H9 (cell line): ENCODE data around the gene ARHGAP29. TPM values are rescaled to one million over a fixed set of nuclear protein-coding genes. Genes with fewer than 3 reads are reported as not detected.

Source experiments
- DNase-seq: peaks from one replicate; pipeline ENCODE4 v3.0.0-alpha.2; 2017
- H2AFZ ChIP-seq: one replicate; pipeline ENCODE4 v1.6.1; 2013; ENCODE audit warnings: mild to moderate bottlenecking, low read length, control low read depth, moderate library complexity
- H2AK5ac ChIP-seq: 2 replicates; pipeline ENCODE4 v1.6.1; 2013; ENCODE audit warnings: low read length, control low read depth, mixed read lengths; ENCODE audit not compliant: insufficient read length
- H2BK120ac ChIP-seq: one replicate; pipeline ENCODE4 v1.6.1; 2013; ENCODE audit warnings: low read depth, mild to moderate bottlenecking, low read length, control low read depth, inconsistent platforms; ENCODE audit not compliant: poor library complexity, severe bottlenecking
- H2BK12ac ChIP-seq: 2 replicates; pipeline ENCODE4 v1.6.1; 2013; ENCODE audit warnings: low read length, control low read depth, mixed read lengths, low read depth; ENCODE audit not compliant: insufficient read length
- H2BK15ac ChIP-seq: 2 replicates; pipeline ENCODE4 v1.6.1; 2013; ENCODE audit warnings: low read depth, low read length, control low read depth
- H2BK20ac ChIP-seq: one replicate; pipeline ENCODE4 v1.6.1; 2013; ENCODE audit warnings: low read depth, mild to moderate bottlenecking, low read length, control low read depth, inconsistent platforms; ENCODE audit not compliant: poor library complexity, severe bottlenecking
- H2BK5ac ChIP-seq: 2 replicates; pipeline ENCODE4 v1.6.1; 2013; ENCODE audit warnings: low read length, control low read depth, mixed read lengths; ENCODE audit not compliant: insufficient read length
- H3K14ac ChIP-seq: 2 replicates; pipeline ENCODE4 v1.6.1; 2013; ENCODE audit warnings: low read length, control low read depth; ENCODE audit not compliant: insufficient read depth
- H3K18ac ChIP-seq: 2 replicates; pipeline ENCODE4 v1.6.1; 2013; ENCODE audit warnings: low read depth, mild to moderate bottlenecking, mixed read lengths, low read length, control low read depth; ENCODE audit not compliant: insufficient read length
- H3K23ac ChIP-seq: 2 replicates; pipeline ENCODE4 v1.6.1; 2013; ENCODE audit warnings: low read length, control low read depth, mixed read lengths, low read depth; ENCODE audit not compliant: insufficient read length
- H3K23me2 ChIP-seq: 2 replicates; pipeline ENCODE4 v1.6.1; 2013; ENCODE audit warnings: low read depth, mild to moderate bottlenecking, mixed read lengths, low read length, control low read depth; ENCODE audit not compliant: insufficient read length, poor library complexity, severe bottlenecking
- H3K27ac ChIP-seq: 2 replicates; pipeline ENCODE4 v1.5.1; 2013; ENCODE audit warnings: low read length, control low read depth, mixed read lengths, low read depth; ENCODE audit not compliant: insufficient read length
- H3K27me3 ChIP-seq: 2 replicates; pipeline ENCODE4 v1.6.1; 2013; ENCODE audit warnings: low read length, control low read depth, inconsistent platforms; ENCODE audit not compliant: insufficient read depth
- H3K4ac ChIP-seq: 2 replicates; pipeline ENCODE4 v1.6.1; 2013; ENCODE audit warnings: low read depth, mild to moderate bottlenecking, control low read depth, inconsistent platforms, low read length, moderate library complexity
- H3K4me1 ChIP-seq: 2 replicates; pipeline ENCODE4 v1.6.1; 2013; ENCODE audit warnings: low read length, control low read depth, inconsistent platforms; ENCODE audit not compliant: insufficient read depth
- H3K4me2 ChIP-seq: 2 replicates; pipeline ENCODE4 v1.6.1; 2013; ENCODE audit warnings: low read length, control low read depth, mixed read lengths; ENCODE audit not compliant: insufficient read length, insufficient read depth
- H3K56ac ChIP-seq: 2 replicates; pipeline ENCODE4 v1.6.1; 2013; ENCODE audit warnings: low read depth, mild to moderate bottlenecking, mixed read lengths, low read length, control low read depth; ENCODE audit not compliant: insufficient read length
- H3K79me1 ChIP-seq: 2 replicates; pipeline ENCODE4 v1.6.1; 2013; ENCODE audit warnings: low read depth, mild to moderate bottlenecking, moderate library complexity, low read length, control low read depth, inconsistent platforms; ENCODE audit not compliant: insufficient read depth, poor library complexity, severe bottlenecking
- H3K79me2 ChIP-seq: 2 replicates; pipeline ENCODE4 v1.6.1; 2013; ENCODE audit warnings: low read length, control low read depth, inconsistent platforms; ENCODE audit not compliant: insufficient read depth
- H3K9ac ChIP-seq: 2 replicates; pipeline ENCODE4 v1.6.1; 2013; ENCODE audit warnings: low read length, control low read depth, mixed read lengths; ENCODE audit not compliant: insufficient read length; ENCODE audit errors: extremely low read depth
- H3K9me3 ChIP-seq: one replicate; pipeline ENCODE4 v1.6.1; 2013; ENCODE audit warnings: low read depth, low read length, inconsistent platforms; ENCODE audit not compliant: control insufficient read depth
- H3T11ph ChIP-seq: one replicate; pipeline ENCODE4 v1.6.1; 2013; ENCODE audit warnings: mild to moderate bottlenecking, low read length, control low read depth, inconsistent platforms
- H4K20me1 ChIP-seq: one replicate; pipeline ENCODE4 v1.6.1; 2013; ENCODE audit not compliant: control insufficient read depth, insufficient read length, insufficient read depth
- H4K5ac ChIP-seq: 2 replicates; pipeline ENCODE4 v1.6.1; 2013; ENCODE audit warnings: low read depth, mild to moderate bottlenecking, mixed read lengths, low read length, control low read depth; ENCODE audit not compliant: insufficient read length
- H4K8ac ChIP-seq: replicated peaks from 2 replicates; pipeline ENCODE4 v1.6.1; 2013; ENCODE audit warnings: low read length, control low read depth, mixed read lengths, low read depth; ENCODE audit not compliant: insufficient read length
- H4K91ac ChIP-seq: 2 replicates; pipeline ENCODE4 v1.6.1; 2013; ENCODE audit warnings: low read depth, mild to moderate bottlenecking, moderate library complexity, mixed read lengths, low read length, control low read depth; ENCODE audit not compliant: insufficient read length
- H3K27ac Mint-ChIP-seq, 3 experiments: 2 replicates in 2 of 3; 3 replicates in 1 of 3; pipeline ENCODE4 v1.8.0; 2020 to 2021; ENCODE audit warnings: mixed read lengths in 3 of 3, mild to moderate bottlenecking in 1 of 3, moderate library complexity in 1 of 3
- H3K27me3 Mint-ChIP-seq: 2 replicates; pipeline ENCODE4 v1.8.0; 2021; ENCODE audit warnings: low read depth, mild to moderate bottlenecking, moderate library complexity, mixed read lengths
- H3K36me3 Mint-ChIP-seq, 3 experiments: 2 replicates in 2 of 3; 3 replicates in 1 of 3; pipeline ENCODE4 v1.8.0; 2020 to 2021; ENCODE audit warnings: low read depth in 3 of 3, mixed read lengths in 3 of 3; ENCODE audit not compliant: insufficient read depth in 1 of 3
- H3K4me1 Mint-ChIP-seq, 2 experiments: 2 replicates each; pipeline ENCODE4 v1.8.0; 2020; ENCODE audit warnings: mixed read lengths in 2 of 2
- H3K4me3 Mint-ChIP-seq, 2 experiments: 2 replicates in 1 of 2; 3 replicates in 1 of 2; pipeline ENCODE4 v1.8.0; 2020 to 2021; ENCODE audit warnings: mild to moderate bottlenecking in 2 of 2, mixed read lengths in 2 of 2, moderate library complexity in 1 of 2
- H3K9me3 Mint-ChIP-seq, 2 experiments: 2 replicates in 1 of 2; 3 replicates in 1 of 2; pipeline ENCODE4 v1.8.0; 2020; ENCODE audit warnings: mild to moderate bottlenecking in 2 of 2, mixed read lengths in 2 of 2, moderate library complexity in 1 of 2
- WGBS: extraction: QIAGEN DNeasy Blood & Tissue Kit; methylation state at CpG from one replicate; pipeline ENCODE4 v1.1.7; 2013; ENCODE audit warnings: missing lambda C conversion rate, low lambda C conversion rate, mixed read lengths; ENCODE audit not compliant: insufficient read length; ENCODE audit errors: extremely low coverage; 5-methylcytosine and 5-hydroxymethylcytosine counted together
- total RNA-seq: library from RNA; stranded (reverse); gene quantifications from 2 replicates; pipeline ENCODE4 v1.2.1, GENCODE V29; 2021
- TF ChIP-seq, protein P1 (sequence below): fragments of 200-600 bp; sonication (generic); conservative IDR thresholded peaks from 3 replicates; pipeline ENCODE4 v1.8.0; 2021; ENCODE audit warnings: antibody characterized with exemption, mild to moderate bottlenecking

The ARHGAP29 gene
- total RNA-seq, 1 experiment from 2014 or later: 1.3 TPM

DNA sequence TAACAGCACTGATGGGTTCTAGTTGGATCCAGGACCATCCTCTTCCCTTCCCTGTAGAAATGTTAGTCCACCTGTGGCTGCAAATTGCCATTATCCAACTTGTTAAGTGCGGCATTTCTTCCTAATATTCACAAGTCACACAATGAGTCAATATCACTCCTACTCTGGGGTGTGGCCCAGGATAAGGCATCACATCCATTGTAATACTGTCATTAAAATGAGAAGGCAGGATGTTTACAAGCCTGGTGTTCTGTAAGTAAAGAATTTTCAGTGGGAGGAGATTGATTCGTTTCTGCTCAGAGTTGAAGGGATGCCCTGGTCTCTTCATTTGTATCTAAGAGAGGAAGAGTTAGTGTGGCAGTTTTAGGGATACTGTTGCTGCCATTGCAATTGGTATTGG, 18.1 kb upstream of the ARHGAP29 start:
- no peak overlapping the region for H3K23ac ChIP-seq
- H3K79me2 ChIP-seq: no peaks in the 10 kb centered on the region

More for the DNA sequence above, 18.1 kb upstream of the ARHGAP29 start:
- Histone ChIP-seq H3K27ac (no peak overlapping the region), H3K4me1 (peaks cover 4% of the 10 kb centered on the region; the same call in 1 of the 2 replicates), H3K23me2 (no peaks in the 10 kb centered on the region), H4K8ac (no peak overlapping the region), H3K79me1 (no peaks in the 10 kb centered on the region), H3K4me2 (no peak overlapping the region), H4K5ac (no peak overlapping the region), H3K9me3 (no peaks in the 10 kb centered on the region), H2AFZ (no peak overlapping the region), H3K4ac (no peak overlapping the region), H2BK120ac (no peak overlapping the region), H4K20me1 (no peaks in the 10 kb centered on the region), H3T11ph (no peak overlapping the region), H4K91ac (no peak overlapping the region), H2BK12ac (no peak overlapping the region), H3K9ac (no peak overlapping the region), H2AK5ac (no peak overlapping the region), H3K18ac (no peak overlapping the region), H2BK20ac (no peak overlapping the region), H3K14ac (no peak overlapping the region), H2BK15ac (no peak overlapping the region), H3K27me3 (peaks cover 48% of the 10 kb centered on the region), H2BK5ac (no peak overlapping the region), H3K56ac (no peak overlapping the region)
- H3K27ac Mint-ChIP-seq: no peak overlapping the region
- no peaks in the 10 kb centered on the region for H3K36me3 Mint-ChIP-seq
- no CpG with 5 or more reads among the region's 2 CpGs for WGBS
- DNase-seq: no peak
- peaks cover 100% of the 10 kb centered on the region for H3K27me3 Mint-ChIP-seq
- TF ChIP-seq, protein P1, sequence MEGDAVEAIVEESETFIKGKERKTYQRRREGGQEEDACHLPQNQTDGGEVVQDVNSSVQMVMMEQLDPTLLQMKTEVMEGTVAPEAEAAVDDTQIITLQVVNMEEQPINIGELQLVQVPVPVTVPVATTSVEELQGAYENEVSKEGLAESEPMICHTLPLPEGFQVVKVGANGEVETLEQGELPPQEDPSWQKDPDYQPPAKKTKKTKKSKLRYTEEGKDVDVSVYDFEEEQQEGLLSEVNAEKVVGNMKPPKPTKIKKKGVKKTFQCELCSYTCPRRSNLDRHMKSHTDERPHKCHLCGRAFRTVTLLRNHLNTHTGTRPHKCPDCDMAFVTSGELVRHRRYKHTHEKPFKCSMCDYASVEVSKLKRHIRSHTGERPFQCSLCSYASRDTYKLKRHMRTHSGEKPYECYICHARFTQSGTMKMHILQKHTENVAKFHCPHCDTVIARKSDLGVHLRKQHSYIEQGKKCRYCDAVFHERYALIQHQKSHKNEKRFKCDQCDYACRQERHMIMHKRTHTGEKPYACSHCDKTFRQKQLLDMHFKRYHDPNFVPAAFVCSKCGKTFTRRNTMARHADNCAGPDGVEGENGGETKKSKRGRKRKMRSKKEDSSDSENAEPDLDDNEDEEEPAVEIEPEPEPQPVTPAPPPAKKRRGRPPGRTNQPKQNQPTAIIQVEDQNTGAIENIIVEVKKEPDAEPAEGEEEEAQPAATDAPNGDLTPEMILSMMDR: no peak
- H3K4me1 Mint-ChIP-seq: peaks cover 8 to 15% of the 10 kb centered on the region in 2 experiments
- peaks cover 0 to under 1% of the 10 kb centered on the region in 2 experiments; a peak in 2 of 5 replicates for H3K9me3 Mint-ChIP-seq
- H3K4me3 Mint-ChIP-seq: no peak overlapping the region
